ENCODE data around the gene WDFY4.

The WDFY4 gene

GRCh38 chr10:48897441-48897790 lies 212.7 kb downstream of the WDFY4 start:
- DNase-seq (ENCODE audit: low read depth): no peak
- in situ Hi-C loops (cut with HindIII; ENCODE audit: low sequenced_read_pairs): loop anchor here (25.0 kb wide), 1 partner anchor 185 kb away; no protein-coding TSS in a partner anchor
- TF ChIP-seq CTCF (IDR thresholded peaks at IDR 0.05; ENCODE audit: low read depth, low read length, missing control alignments): no peak
- H3K4me3 ChIP-seq (ENCODE audit: low read depth, low read length): no peak overlapping the region

GRCh38 chr10:48898426-48898825 lies 213.8 kb downstream of the WDFY4 start:
- DNase-seq (ENCODE audit: low read depth): no peak
- no peak for TF ChIP-seq CTCF (IDR thresholded peaks at IDR 0.05; ENCODE audit: low read depth, low read length, missing control alignments)
- no peak overlapping the region for H3K4me3 ChIP-seq (ENCODE audit: low read depth, low read length)
- in situ Hi-C loops (cut with HindIII; ENCODE audit: low sequenced_read_pairs): loop anchor here (25.0 kb wide), 1 partner anchor 186 kb away; no protein-coding TSS in a partner anchor

- no peak for TF ChIP-seq CTCF (IDR thresholded peaks at IDR 0.05; ENCODE audit: low read depth, low read length, missing control alignments)
- DNase-seq (ENCODE audit: low read depth): no peak
- in situ Hi-C loops (cut with HindIII; ENCODE audit: low sequenced_read_pairs): loop anchor here (25.0 kb wide), 1 partner anchor 187 kb away; no protein-coding TSS in a partner anchor
- H3K4me3 ChIP-seq (ENCODE audit: low read depth, low read length): no peak overlapping the region
These were observed 215.1 kb downstream of the WDFY4 start for GRCh38 chr10:48899781-48900180.

GRCh38 chr10:48900371-48900801 lies 215.7 kb downstream of the WDFY4 start:
- no peak overlapping the region for H3K4me3 ChIP-seq (ENCODE audit: low read depth, low read length)
- TF ChIP-seq CTCF (IDR thresholded peaks at IDR 0.05; ENCODE audit: low read depth, low read length, missing control alignments): no peak
- in situ Hi-C loops (cut with HindIII; ENCODE audit: low sequenced_read_pairs): no loop called here
- no peak for DNase-seq (ENCODE audit: low read depth)

- in situ Hi-C loops (cut with HindIII; ENCODE audit: low sequenced_read_pairs): no loop called here
- DNase-seq (ENCODE audit: low read depth): no peak
- TF ChIP-seq CTCF (IDR thresholded peaks at IDR 0.05; ENCODE audit: low read depth, low read length, missing control alignments): no peak
- no peak overlapping the region for H3K4me3 ChIP-seq (ENCODE audit: low read depth, low read length)
These were observed 216.6 kb downstream of the WDFY4 start for GRCh38 chr10:48901319-48901718.

- no peak overlapping the region for H3K4me3 ChIP-seq (ENCODE audit: low read depth, low read length)
- DNase-seq (ENCODE audit: low read depth): no peak
- no peak for TF ChIP-seq CTCF (IDR thresholded peaks at IDR 0.05; ENCODE audit: low read depth, low read length, missing control alignments)
- in situ Hi-C loops (cut with HindIII; ENCODE audit: low sequenced_read_pairs): no loop called here
These were observed 217.4 kb downstream of the WDFY4 start for GRCh38 chr10:48902096-48902495.

GRCh38 chr10:48903151-48903550 lies 218.5 kb downstream of the WDFY4 start:
- DNase-seq (ENCODE audit: low read depth): no peak
- in situ Hi-C loops (cut with HindIII; ENCODE audit: low sequenced_read_pairs): no loop called here
- no peak for TF ChIP-seq CTCF (IDR thresholded peaks at IDR 0.05; ENCODE audit: low read depth, low read length, missing control alignments)
- H3K4me3 ChIP-seq (ENCODE audit: low read depth, low read length): no peak overlapping the region
